Loucy (cell line): ENCODE data around the gene ADD1.

Experiments
- H2AFZ ChIP-seq: fragments of 200-600 bp; sonication (generic); 2 replicates; pipeline ENCODE4 v1.6.0; 2016; ENCODE audit warnings: antibody characterized with exemption, mild to moderate bottlenecking, low read length, moderate library complexity
- H3F3A ChIP-seq: fragments of 200-600 bp; 2 replicates; pipeline ENCODE4 v1.6.0; 2016; ENCODE audit warnings: antibody characterized with exemption, low read depth, mild to moderate bottlenecking
- H3K27me3 ChIP-seq: fragments of 200-600 bp; sonication (generic); 2 replicates; pipeline ENCODE4 v1.6.1; 2014; ENCODE audit warnings: low read length, mild to moderate bottlenecking; ENCODE audit not compliant: insufficient read depth, poor library complexity, severe bottlenecking
- H3K36me3 ChIP-seq: fragments of 200-600 bp; sonication (generic); 2 replicates; pipeline ENCODE4 v1.6.1; 2016; ENCODE audit warnings: low read length; ENCODE audit not compliant: insufficient read depth
- H3K4me1 ChIP-seq: fragments of 200-600 bp; sonication (generic); 2 replicates; pipeline ENCODE4 v1.5.1; 2014; ENCODE audit warnings: low read length, mild to moderate bottlenecking; ENCODE audit not compliant: insufficient read depth, poor library complexity, severe bottlenecking
- H3K4me2 ChIP-seq: fragments of 200-600 bp; sonication (generic); 2 replicates; pipeline ENCODE4 v1.6.0; 2014; ENCODE audit warnings: antibody characterized with exemption, low read length, low read depth, mild to moderate bottlenecking; ENCODE audit not compliant: poor library complexity, severe bottlenecking
- H3K4me3 ChIP-seq: fragments of 200-600 bp; sonication (generic); 2 replicates; pipeline ENCODE4 v1.5.1; 2014; ENCODE audit warnings: low read length, mild to moderate bottlenecking, mixed read lengths; ENCODE audit not compliant: poor library complexity, severe bottlenecking
- H3K79me2 ChIP-seq: fragments of 200-600 bp; sonication (generic); 2 replicates; pipeline ENCODE4 v1.6.1; 2014; ENCODE audit warnings: low read length; ENCODE audit not compliant: insufficient read depth
- H3K9ac ChIP-seq: fragments of 200-600 bp; sonication (generic); 2 replicates; pipeline ENCODE4 v1.6.0; 2014; ENCODE audit warnings: mild to moderate bottlenecking, low read depth, low read length, moderate library complexity; ENCODE audit not compliant: poor library complexity, severe bottlenecking
- H3K9me2 ChIP-seq: fragments of 200-600 bp; sonication (generic); replicated peaks from 2 replicates; pipeline ENCODE4 v1.6.1; 2016; ENCODE audit warnings: low read depth, low read length, mixed read lengths
- H3K9me3 ChIP-seq: fragments of 200-600 bp; sonication (generic); 2 replicates; pipeline ENCODE4 v1.6.1; 2014; ENCODE audit warnings: mild to moderate bottlenecking, antibody characterized with exemption, low read length, low read depth; ENCODE audit not compliant: insufficient read depth
- H4K20me1 ChIP-seq: fragments of 200-600 bp; sonication (generic); 2 replicates; pipeline ENCODE4 v1.6.0; 2014; ENCODE audit warnings: antibody characterized with exemption, low read length, mild to moderate bottlenecking; ENCODE audit not compliant: insufficient read depth, poor library complexity, severe bottlenecking
- EZH2phosphoT487 ChIP-seq: fragments of 200-600 bp; IDR thresholded peaks from 2 replicates; pipeline ENCODE4 v1.6.1; 2018; ENCODE audit warnings: antibody characterized with exemption, mild to moderate bottlenecking, moderate library complexity, borderline replicate concordance
- TF ChIP-seq, protein P1 (sequence below): fragments of 200-600 bp; sonication (generic); conservative IDR thresholded peaks from 2 replicates; pipeline ENCODE4 v1.5.1; 2014; ENCODE audit warnings: mild to moderate bottlenecking, antibody characterized with exemption, low read length

Gene ADD1

DNA sequence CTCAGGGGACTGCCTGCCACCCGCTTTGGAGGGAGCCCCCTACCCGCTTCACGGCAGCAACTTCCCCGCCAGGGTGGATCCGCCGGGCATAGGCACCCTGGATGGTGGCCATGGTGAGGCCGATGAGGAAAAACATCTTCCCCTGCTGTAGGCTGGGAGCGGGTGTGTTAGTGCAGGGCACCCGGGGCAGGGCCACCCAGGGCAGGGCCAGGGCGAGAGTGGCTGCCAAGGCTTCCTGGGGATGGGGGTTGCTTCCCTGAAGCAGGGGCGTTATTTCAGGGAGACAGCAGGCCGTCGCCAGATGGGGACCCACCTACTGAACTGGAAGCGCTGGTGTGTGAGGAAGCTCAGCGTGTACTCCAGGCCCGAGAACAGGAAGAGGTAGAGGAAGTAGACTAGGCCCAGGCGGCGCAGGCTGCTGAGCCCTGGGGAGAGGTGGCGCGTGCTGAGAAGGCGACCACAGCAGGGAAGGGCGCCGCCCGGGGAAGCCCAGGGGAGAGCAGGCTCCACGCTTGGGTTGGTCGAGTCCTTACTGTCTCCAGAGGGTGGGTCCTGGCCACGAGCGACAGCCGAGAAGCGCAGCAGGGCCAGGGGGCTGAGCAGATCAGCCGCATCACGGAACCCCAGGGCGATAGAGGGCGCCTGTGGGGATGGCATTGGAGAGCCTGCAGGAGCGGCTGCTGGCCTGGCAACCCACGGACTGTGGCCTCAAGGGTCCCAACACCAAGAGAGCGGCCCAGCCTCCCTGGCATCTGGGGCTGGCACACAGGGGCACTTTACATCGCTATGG is 88.1 kb downstream of the ADD1 start:
- TF ChIP-seq, protein P1, sequence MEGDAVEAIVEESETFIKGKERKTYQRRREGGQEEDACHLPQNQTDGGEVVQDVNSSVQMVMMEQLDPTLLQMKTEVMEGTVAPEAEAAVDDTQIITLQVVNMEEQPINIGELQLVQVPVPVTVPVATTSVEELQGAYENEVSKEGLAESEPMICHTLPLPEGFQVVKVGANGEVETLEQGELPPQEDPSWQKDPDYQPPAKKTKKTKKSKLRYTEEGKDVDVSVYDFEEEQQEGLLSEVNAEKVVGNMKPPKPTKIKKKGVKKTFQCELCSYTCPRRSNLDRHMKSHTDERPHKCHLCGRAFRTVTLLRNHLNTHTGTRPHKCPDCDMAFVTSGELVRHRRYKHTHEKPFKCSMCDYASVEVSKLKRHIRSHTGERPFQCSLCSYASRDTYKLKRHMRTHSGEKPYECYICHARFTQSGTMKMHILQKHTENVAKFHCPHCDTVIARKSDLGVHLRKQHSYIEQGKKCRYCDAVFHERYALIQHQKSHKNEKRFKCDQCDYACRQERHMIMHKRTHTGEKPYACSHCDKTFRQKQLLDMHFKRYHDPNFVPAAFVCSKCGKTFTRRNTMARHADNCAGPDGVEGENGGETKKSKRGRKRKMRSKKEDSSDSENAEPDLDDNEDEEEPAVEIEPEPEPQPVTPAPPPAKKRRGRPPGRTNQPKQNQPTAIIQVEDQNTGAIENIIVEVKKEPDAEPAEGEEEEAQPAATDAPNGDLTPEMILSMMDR, result no peak
- no peak for TF ChIP-seq EZH2phosphoT487

DNA sequence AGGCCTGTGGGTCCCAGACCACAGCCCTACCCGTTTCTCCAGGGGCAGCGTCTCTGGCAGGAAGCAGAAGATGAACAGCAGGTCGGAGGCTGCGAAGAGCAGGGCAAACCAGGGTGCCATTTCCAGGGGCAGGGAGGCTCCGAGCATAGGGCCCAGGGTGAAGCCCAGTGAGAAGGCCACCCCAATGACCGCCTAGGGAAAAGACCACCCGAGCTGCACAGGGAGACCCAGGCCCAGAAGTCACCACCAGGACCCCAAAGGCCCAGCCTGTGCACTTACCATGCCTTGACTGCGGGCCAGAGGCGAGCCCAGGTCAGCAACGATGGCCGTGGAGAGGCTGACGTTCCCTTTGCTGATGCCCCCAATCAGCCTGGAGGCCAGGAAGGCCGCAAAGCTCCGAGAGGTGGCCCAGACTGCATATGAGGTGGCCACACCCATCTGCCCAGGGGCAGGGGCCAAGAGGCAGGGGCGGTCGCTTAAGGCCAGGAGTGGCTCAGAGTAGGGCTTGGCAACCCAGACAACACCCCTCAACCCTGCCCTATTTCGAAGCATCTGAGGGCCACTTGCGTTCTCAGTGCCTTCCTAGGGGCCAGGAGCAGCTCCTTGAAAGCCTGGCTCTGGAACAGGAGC is 88.8 kb downstream of the ADD1 start:
- Histone ChIP-seq H3K36me3 (peaks cover 33% of the 10 kb centered on the region; the same call in 1 of the 2 replicates), H3K9me2 (no peaks in the 10 kb centered on the region), H3K27me3 (no peaks in the 10 kb centered on the region), H4K20me1 (no peaks in the 10 kb centered on the region), H2AFZ (no peak overlapping the region), H3K9ac (no peak overlapping the region), H3K9me3 (no peaks in the 10 kb centered on the region), H3K4me2 (peak overlapping the region; percentile 71), H3K4me1 (peaks cover 16% of the 10 kb centered on the region), H3K4me3 (peak overlapping the region; percentile 78), H3K79me2 (peaks cover 28% of the 10 kb centered on the region; the same call in 1 of the 2 replicates), H3F3A (no peaks in the 10 kb centered on the region)
- TF ChIP-seq EZH2phosphoT487, result no peak
- TF ChIP-seq, protein P1, result no peak

More for the DNA sequence above, 88.1 kb downstream of the ADD1 start:
- no peaks in the 10 kb centered on the region for H3F3A ChIP-seq
- H3K9me2 ChIP-seq, result no peaks in the 10 kb centered on the region
- H3K9me3 ChIP-seq, result no peaks in the 10 kb centered on the region
- peaks cover 16% of the 10 kb centered on the region for H3K4me1 ChIP-seq
- H3K36me3 ChIP-seq, result peaks cover 34% of the 10 kb centered on the region; the same call in 1 of the 2 replicates
- H3K4me2 ChIP-seq, result peak overlapping the region; percentile 71
- H4K20me1 ChIP-seq, result no peaks in the 10 kb centered on the region
- H3K9ac ChIP-seq, result no peak overlapping the region
- no peak overlapping the region for H3K4me3 ChIP-seq
- peaks cover 28% of the 10 kb centered on the region; the same call in 1 of the 2 replicates for H3K79me2 ChIP-seq
- H3K27me3 ChIP-seq, result no peaks in the 10 kb centered on the region
- no peak overlapping the region for H2AFZ ChIP-seq

DNA sequence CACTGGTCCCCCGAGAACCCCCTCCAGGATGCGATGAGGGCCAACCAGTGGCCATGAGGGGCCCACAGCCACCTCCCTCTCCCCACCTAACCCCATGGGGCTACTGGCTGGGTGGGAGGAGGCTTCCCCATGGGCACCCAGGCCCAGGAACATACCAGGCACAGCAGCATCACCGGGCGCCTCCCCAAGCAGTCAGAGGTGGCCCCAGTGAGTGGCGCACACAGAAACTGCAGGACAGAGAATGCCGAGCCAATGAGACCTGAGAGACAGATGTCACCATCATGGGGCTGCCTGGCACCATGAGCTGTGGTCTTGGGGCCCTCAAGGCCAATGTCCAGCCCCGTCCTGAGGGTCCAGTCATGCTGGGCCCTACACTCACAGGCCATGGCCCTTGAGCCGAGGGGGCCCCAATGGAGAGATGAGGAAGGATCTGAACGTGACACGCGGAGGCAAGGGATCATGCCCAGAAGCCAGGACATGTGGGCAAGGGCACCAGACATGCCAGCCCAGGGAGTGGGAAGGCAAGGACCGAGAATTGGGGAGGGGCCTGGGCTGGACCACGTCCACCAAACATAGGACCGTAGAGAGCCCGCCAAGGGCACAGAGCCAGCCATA is 89.4 kb downstream of the ADD1 start:
- Histone ChIP-seq H3K9me2 (no peaks in the 10 kb centered on the region), H3K4me2 (peak overlapping the region; percentile 71), H4K20me1 (no peaks in the 10 kb centered on the region), H3F3A (no peaks in the 10 kb centered on the region), H3K27me3 (no peaks in the 10 kb centered on the region), H3K4me1 (peaks cover 16% of the 10 kb centered on the region), H3K4me3 (peak overlapping the region; percentile 78), H3K79me2 (peaks cover 28% of the 10 kb centered on the region; the same call in 1 of the 2 replicates), H3K9ac (peak overlapping the region; percentile 72), H3K9me3 (no peaks in the 10 kb centered on the region), H2AFZ (no peak overlapping the region), H3K36me3 (peaks cover 33% of the 10 kb centered on the region; the same call in 1 of the 2 replicates)
- TF ChIP-seq EZH2phosphoT487, result no peak
- TF ChIP-seq, protein P1, result no peak
